ENCODE measurements around the gene STX17. TPM values are rescaled to one million over a fixed set of nuclear protein-coding genes. Genes with fewer than 3 reads are reported as not detected.
A peak's percentile ranks its signal among the peaks of the same experiment; 100 is the strongest.

STX17 gene
- total and polyA plus RNA-seq, 7 donors = 5.2 to 31.1 (median 19.6) TPM

DNA sequence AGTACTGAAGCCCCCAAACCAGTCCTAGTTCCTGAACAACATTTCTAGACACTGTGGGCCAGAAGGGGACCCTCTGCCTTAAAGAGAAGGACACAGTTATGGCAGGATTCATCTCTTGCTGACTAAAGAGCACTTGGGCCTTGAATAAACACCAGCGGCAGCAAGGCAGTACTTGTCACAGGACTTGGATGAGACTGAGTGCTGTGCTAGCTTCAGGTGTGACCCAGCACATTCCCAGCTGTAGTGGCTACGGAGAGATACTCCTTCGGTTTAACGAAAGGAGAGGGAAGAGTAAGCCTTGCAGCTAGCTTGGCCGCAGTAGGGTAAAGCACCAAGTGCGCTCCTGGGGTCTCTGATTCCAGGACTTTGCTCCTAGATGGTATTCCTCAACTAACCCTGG, 10.9 kb upstream of the STX17 start:
- no peaks in the 10 kb centered on the region for H3K36me3 ChIP-seq (ENCODE audit: insufficient read depth in 1 of 2, low read depth in 1 of 2)
- no peaks in the 10 kb centered on the region for H3K9me3 ChIP-seq
- DNase-seq (no peak), ATAC-seq (no peak)
- H3K27me3 ChIP-seq (ENCODE audit: insufficient read depth in 3 of 3, low read length in 2 of 3) = no peaks in the 10 kb centered on the region
- no peak overlapping the region for H3K4me3 ChIP-seq
- TF ChIP-seq, protein P1, sequence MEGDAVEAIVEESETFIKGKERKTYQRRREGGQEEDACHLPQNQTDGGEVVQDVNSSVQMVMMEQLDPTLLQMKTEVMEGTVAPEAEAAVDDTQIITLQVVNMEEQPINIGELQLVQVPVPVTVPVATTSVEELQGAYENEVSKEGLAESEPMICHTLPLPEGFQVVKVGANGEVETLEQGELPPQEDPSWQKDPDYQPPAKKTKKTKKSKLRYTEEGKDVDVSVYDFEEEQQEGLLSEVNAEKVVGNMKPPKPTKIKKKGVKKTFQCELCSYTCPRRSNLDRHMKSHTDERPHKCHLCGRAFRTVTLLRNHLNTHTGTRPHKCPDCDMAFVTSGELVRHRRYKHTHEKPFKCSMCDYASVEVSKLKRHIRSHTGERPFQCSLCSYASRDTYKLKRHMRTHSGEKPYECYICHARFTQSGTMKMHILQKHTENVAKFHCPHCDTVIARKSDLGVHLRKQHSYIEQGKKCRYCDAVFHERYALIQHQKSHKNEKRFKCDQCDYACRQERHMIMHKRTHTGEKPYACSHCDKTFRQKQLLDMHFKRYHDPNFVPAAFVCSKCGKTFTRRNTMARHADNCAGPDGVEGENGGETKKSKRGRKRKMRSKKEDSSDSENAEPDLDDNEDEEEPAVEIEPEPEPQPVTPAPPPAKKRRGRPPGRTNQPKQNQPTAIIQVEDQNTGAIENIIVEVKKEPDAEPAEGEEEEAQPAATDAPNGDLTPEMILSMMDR (IDR thresholded peaks at IDR 0.05) = no peak
- WGBS, 3 donors = 93 to 98% (median 93%) methylated on average over 6 of the region's 6 CpGs
- no peak overlapping the region for H3K27ac ChIP-seq
- intact Hi-C loops (cut with DNase I) = no loop called here
- no peaks in the 10 kb centered on the region for H3K4me1 ChIP-seq

DNA sequence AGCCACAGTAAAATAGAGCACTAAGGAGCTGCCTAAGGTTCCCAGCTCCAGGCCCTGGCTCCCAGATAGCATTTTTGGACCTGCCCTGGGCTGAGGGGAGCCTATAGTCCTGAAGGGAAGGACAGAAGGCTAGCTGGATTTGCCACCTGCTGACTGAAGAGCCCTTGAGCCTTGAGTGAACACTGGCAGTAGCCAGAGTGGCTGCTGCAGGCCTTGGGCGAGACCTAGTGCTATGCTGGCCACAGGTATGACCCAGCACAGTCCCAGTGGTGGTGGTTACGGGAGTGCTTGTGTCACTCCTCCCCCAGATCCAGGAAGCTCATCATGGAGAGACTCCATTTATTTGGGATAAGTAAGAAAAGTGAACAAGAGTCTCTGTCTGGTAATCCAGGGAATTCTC, 10.3 kb upstream of the STX17 start:
- DNase-seq = no peak
- H3K9me3 ChIP-seq = no peaks in the 10 kb centered on the region
- TF ChIP-seq, protein P1 (IDR thresholded peaks at IDR 0.05) = no peak
- ATAC-seq = no peak
- H3K27ac ChIP-seq = no peak overlapping the region
- WGBS, 3 donors = 91 to 96% (median 91%) methylated on average over 2 of the region's 2 CpGs
- H3K4me1 ChIP-seq = no peaks in the 10 kb centered on the region
- intact Hi-C loops (cut with DNase I) = no loop called here
- H3K36me3 ChIP-seq (ENCODE audit: insufficient read depth in 1 of 2, low read depth in 1 of 2) = no peaks in the 10 kb centered on the region
- no peak overlapping the region for H3K4me3 ChIP-seq
- H3K27me3 ChIP-seq (ENCODE audit: insufficient read depth in 3 of 3, low read length in 2 of 3) = no peaks in the 10 kb centered on the region

DNA sequence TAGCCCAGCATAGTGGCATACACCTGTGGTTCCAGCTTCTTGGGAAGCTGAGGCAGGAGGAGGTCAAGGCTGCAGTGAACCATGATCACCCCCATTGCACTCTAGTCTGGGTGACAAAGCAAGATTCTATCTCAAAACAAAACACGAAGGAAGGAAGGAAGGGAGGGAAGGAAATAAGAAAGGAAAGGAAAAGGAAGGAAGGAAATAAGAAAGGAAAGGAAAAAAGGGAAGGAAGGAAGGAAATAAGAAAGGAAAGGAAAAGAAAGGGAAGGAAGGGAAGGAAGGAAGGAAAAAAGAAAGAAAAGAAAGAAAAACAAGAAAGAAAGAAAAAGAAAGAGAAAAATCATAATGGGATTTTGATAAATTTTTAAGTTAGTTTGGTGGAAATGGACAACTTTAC, 3.1 kb upstream of the STX17 start:
- WGBS, 3 donors = 70 to 79% (median 79%) methylated on average over 1 of the region's 1 CpG
- no peaks in the 10 kb centered on the region for H3K9me3 ChIP-seq
- ATAC-seq = no peak
- intact Hi-C loops (cut with DNase I) = loop anchor here (1.0 to 10.0 kb wide), 3 partner anchors 76 to 647 kb away; partner anchors contain the start of gene NR4A3 (in 1 of the 2)
- H3K27me3 ChIP-seq (ENCODE audit: insufficient read depth in 3 of 3, low read length in 2 of 3) = no peaks in the 10 kb centered on the region
- DNase-seq = no peak
- peaks cover 14% of the 10 kb centered on the region for H3K4me1 ChIP-seq
- H3K27ac ChIP-seq = no peak overlapping the region
- H3K36me3 ChIP-seq (ENCODE audit: insufficient read depth in 1 of 2, low read depth in 1 of 2) = no peaks in the 10 kb centered on the region
- H3K4me3 ChIP-seq = no peak overlapping the region
- TF ChIP-seq, protein P1 (IDR thresholded peaks at IDR 0.05) = no peak

DNA sequence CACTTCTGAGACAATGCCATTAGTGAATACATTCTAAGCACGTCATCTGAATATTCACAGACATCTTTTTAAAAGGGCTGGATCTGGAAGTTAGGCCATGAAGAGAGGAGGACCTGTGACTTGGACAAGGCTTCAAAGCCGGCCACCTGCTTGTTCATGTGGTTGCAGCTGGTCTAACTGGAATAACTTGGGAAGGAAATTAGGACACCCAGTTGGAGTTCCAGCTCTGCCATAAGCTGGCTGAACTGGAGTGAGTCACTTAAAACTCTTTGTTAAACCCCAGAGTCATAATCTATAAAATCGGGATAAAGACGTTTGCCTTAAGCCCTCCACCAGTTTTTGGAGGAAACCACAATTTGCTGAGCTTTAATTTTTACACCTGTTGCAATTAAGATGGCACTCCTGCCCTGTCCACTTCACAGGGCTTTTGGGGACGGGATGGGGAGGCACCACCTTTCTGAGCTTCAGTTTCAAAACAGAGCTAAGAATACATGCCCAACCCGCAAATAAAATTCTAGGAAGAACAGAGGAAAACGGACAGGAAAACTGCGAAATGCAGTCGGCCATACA, 536 bp upstream of the STX17 start:
- peak overlapping the region; percentile 99 for H3K4me3 ChIP-seq
- ATAC-seq = peak; percentile 33 to 67 (median 50)
- H3K9me3 ChIP-seq = no peaks in the 10 kb centered on the region
- H3K4me1 ChIP-seq = peaks cover 22% of the 10 kb centered on the region
- no peaks in the 10 kb centered on the region for H3K27me3 ChIP-seq (ENCODE audit: insufficient read depth in 3 of 3, low read length in 2 of 3)
- peak overlapping the region; percentile 99 for H3K27ac ChIP-seq
- DNase-seq = no peak
- 15 to 27% (median 19%) methylated on average over 9 of the region's 9 CpGs for WGBS, 3 donors
- TF ChIP-seq, protein P1 (IDR thresholded peaks at IDR 0.05) = no peak
- intact Hi-C loops (cut with DNase I) = loop anchor here (2.0 to 10.0 kb wide), 2 partner anchors 81 to 87 kb away; partner anchors contain the start of gene NR4A3 (in 1 of the 2)
- peaks cover 0 to 1% of the 10 kb centered on the region in 2 donors for H3K36me3 ChIP-seq (ENCODE audit: insufficient read depth in 1 of 2, low read depth in 1 of 2)

DNA sequence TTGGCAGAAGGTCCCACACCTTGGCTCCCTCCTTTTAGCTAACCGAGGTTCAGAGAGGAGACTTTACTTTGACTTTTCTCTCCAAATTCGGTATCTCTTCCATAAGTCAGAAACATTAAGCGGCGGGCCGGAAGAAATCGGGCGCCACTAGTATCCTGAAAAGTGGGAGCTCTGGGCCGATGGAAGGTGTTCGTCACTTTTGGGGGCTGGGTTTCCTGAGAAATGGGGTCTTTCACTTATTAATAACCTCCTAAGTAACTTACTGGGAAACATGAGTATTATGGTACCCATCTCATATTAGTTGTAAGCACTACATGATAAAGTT, 716 bp downstream of the STX17 start:
- WGBS, 3 donors = 3 to 9% (median 4%) methylated on average over 9 of the region's 9 CpGs
- H3K4me3 ChIP-seq = peak overlapping the region; percentile 99
- intact Hi-C loops (cut with DNase I) = loop anchor here (2.0 to 10.0 kb wide), 2 partner anchors 82 to 88 kb away; partner anchors contain the start of gene NR4A3 (in 1 of the 2)
- no peaks in the 10 kb centered on the region for H3K9me3 ChIP-seq
- H3K27me3 ChIP-seq (ENCODE audit: insufficient read depth in 3 of 3, low read length in 2 of 3) = no peaks in the 10 kb centered on the region
- TF ChIP-seq, protein P1 (IDR thresholded peaks at IDR 0.05) = no peak
- H3K27ac ChIP-seq = peak overlapping the region; percentile 99
- ATAC-seq (peak in 1 of 4 donors; percentile 24), DNase-seq (no peak)
- H3K36me3 ChIP-seq (ENCODE audit: insufficient read depth in 1 of 2, low read depth in 1 of 2) = peaks cover 0 to 9% of the 10 kb centered on the region in 2 donors
- peaks cover 22% of the 10 kb centered on the region for H3K4me1 ChIP-seq

All from psoas muscle (tissue), 8 donors.